Activated gamma-delta T cell treated with Interleukin-2 at 50 U/mL for 16 hours (primary cell): ENCODE data around the gene PRDM16.

Experiments used
- DNase-seq: peaks from one replicate; pipeline ENCODE4 v3.0.0-alpha.2; 2020

PRDM16 gene

DNA sequence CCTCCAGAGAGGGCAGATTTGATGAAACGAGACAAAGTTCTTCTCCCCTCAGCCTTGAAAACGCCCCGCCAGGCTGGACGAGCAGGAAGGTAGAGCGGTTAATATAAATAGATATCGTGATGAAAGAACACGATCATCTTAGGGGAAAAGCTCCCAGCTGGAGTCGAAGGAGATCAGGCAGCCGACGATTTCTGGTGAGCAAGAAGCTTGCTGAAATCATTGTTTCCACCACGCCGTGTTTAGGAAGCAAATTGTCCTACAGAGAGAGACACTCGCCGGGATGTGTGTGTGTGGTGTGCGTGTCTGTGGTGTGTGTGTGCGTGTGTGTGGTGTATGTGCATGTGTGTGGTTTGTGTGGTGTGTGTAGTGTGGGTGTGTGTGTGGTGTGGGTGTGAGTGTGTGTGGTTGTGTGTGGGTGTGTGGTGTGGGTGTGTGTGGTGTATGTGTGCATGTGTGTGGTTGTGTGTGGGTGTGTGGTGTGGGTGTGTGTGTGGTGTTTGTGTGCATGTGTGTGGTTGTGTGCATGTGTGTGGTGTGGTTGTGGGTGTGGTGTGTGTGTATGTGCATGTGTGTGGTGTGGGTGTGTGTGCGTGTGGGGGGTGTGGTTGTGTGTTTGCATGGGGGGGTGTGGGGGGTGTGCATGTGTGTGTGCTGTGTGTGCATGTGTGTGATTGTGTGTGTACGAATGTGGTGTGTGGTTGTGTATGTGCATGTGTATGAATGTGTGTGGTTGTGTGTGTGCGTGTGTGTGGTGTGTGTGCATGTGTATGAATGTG lies 340.6 kb downstream of the PRDM16 start:
- no peak for DNase-seq

- no peak for DNase-seq
Observed at GRCh38 chr1:3410142-3410925, 341.3 kb downstream of the PRDM16 start.

DNA sequence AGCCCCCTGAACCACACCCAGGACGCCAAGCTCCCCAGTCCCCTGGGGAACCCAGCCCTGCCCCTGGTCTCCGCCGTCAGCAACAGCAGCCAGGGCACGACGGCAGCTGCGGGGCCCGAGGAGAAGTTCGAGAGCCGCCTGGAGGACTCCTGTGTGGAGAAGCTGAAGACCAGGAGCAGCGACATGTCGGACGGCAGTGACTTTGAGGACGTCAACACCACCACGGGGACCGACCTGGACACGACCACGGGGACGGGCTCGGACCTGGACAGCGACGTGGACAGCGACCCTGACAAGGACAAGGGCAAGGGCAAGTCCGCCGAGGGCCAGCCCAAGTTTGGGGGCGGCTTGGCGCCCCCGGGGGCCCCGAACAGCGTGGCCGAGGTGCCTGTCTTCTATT lies 342.8 kb downstream of the PRDM16 start:
- no peak for DNase-seq

- no peak for DNase-seq
Observed at GRCh38 chr1:3412376-3412775, 343.4 kb downstream of the PRDM16 start.

- no peak for DNase-seq
Observed at GRCh38 chr1:3413975-3414710, 345.1 kb downstream of the PRDM16 start.

- no peak for DNase-seq
Observed at GRCh38 chr1:3415260-3416090, 346.5 kb downstream of the PRDM16 start.

DNA sequence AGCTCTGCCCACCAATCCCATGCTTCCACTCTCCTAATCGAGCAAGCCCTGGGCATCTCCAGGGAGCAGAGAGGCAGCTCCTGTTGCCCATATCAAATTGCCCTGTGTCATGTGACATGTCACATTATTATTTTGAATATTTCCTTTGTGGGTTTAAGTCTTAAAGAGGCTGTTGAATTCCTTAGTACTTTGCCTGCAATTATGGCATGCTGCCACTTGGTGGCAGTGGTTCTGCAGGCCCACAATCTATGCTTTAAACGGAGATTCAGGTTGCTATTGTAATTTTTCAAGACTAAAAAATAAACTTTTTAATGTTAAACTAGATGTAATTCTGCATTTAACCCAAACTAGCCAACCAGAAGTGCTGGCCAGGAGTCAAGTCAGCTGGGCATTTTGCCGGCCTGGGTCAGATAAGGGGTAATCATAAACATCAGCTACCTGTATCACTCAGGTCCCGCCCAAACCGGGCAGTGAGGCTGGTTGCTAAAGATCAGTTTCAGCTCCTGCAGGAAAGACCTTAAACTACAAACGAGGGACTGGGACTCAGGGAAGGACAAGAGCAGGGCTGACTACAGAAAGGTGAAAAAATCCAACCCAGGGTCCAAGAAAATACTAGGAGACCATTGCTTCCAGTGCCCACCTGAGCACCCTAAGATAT lies 348.2 kb downstream of the PRDM16 start:
- DNase-seq = no peak

- no peak for DNase-seq
Observed at GRCh38 chr1:3417934-3418333, 348.9 kb downstream of the PRDM16 start.

- DNase-seq = no peak
Observed at GRCh38 chr1:3418600-3418999, 349.6 kb downstream of the PRDM16 start.

GRCh38 chr1:3419415-3420204 lies 350.6 kb downstream of the PRDM16 start:
- no peak for DNase-seq

DNA sequence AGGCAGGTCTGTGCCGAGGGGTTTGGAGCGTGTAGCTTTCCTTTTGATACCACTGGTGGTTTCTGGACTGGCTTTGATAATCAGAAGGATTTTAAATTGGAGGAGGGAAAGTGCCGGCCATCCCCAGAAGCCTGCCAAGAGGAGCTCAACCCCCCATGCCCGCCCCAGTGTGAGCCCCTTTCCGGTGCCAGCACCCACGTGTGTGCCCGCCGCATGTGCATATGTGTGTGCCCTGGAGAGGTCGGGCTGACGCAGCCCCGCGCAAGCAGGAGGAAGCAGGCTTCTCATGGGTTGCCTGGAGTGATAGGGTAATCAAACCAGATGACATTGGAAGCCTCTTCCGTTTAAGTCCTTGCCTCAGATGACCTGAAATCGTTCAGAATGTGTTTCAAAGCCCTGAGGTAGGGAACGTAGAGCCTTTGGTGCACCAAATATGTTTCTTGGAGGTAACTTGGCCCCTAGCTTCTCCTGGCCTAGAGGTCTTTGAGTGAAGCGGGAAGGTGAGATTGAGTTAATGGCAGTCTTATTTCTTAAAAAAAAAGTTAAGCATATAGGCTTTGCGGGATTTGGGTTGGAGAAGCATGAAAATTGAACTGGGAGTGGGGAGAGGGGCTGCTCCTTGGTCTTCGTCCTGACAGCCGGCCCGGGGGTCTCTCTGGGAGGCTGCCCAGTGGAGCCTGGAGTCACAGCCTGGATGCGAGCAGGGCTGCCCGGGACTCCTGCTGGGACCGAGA lies 351.4 kb downstream of the PRDM16 start:
- no peak for DNase-seq

GRCh38 chr1:3422638-3423037 lies 353.6 kb downstream of the PRDM16 start:
- DNase-seq = no peak

DNA sequence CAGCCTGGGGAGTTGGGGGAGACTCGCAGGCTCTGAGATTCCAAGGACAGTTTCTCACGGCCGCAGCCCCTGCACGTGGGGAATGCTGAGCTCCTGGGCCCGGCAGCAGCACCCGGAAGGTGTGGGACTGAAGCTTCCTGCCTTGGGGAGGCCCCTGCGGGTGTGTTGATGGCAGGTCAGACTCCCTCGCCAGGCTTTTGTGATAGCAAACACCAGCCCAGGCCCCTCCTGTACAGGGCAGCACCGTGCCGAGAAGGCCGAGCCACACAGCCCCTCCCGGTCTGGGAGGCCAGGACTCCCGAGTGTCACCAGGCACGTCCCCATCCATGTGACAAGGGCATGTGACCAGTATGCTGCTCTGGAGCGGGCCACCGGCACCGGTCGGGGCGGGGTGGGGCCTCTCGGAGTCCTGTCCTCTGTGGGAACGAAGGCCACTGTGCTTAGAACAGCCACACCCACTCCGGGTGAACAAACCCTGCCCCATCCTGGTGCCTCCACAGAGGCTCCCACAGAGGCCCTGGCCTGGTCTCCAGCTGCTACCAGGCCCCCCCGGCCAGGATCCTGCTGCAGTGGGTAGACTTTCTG lies 354.3 kb downstream of the PRDM16 start:
- DNase-seq = no peak

DNA sequence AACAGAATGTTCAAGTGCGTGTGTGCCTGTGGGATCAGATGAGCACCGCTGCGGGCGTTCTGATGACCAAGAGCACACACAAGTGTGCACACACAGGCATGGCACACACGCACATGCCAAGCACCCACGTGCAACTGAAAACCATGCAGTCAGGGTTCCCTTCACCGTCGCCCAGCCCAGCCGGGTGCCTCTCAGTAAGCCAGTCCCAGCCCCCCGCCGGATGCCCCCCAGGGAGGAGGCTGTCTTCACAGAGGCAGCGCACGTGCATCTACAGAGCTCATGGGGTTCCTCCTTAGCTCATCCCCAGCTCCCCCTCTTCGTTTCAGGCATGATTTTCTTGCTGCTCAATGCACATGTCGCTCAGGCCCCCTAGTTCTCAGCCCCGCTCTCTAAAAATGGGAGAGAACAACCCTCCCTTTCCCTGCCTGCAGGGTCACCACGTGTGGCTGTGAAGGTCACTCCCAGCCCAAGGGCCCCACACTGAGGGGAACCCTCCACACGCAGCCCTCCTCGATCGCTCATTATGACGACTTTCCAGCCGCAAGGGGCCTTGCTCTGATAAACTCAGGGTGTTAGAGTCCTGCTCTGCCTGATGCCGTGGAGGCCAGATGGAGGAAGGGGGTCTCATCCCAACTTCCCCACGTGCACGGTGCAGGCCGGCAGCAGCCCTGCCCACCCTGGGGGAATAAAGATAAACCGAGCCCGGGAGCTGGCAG lies 355.1 kb downstream of the PRDM16 start:
- no peak for DNase-seq

DNA sequence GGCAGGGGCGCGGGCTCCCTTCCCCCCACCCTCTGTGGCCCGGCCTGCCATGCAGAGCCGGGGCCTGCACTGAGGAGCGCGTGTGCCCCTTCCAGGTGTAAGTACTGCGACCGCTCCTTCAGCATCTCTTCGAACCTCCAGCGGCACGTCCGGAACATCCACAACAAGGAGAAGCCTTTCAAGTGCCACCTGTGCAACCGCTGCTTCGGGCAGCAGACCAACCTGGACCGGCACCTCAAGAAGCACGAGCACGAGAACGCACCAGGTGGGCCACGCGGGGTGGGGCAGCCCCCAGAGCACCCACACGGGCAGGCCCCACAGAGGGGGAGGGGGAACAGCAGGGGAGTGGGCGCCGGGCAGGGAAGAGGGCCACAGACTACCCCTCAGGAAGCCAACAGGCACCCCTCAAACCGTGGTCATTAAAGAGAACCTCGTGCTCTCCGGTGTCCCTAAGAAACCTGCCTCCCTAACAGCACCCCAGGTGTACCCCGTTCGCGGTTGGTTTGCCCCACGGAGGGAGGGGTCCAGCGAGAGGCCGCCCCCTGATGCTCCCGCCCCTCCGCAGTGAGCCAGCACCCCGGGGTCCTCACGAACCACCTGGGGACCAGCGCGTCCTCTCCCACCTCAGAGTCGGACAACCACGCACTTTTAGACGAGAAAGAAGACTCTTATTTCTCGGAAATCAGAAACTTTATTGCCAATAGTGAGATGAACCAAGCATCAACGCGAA lies 356.6 kb downstream of the PRDM16 start:
- no peak for DNase-seq

DNA sequence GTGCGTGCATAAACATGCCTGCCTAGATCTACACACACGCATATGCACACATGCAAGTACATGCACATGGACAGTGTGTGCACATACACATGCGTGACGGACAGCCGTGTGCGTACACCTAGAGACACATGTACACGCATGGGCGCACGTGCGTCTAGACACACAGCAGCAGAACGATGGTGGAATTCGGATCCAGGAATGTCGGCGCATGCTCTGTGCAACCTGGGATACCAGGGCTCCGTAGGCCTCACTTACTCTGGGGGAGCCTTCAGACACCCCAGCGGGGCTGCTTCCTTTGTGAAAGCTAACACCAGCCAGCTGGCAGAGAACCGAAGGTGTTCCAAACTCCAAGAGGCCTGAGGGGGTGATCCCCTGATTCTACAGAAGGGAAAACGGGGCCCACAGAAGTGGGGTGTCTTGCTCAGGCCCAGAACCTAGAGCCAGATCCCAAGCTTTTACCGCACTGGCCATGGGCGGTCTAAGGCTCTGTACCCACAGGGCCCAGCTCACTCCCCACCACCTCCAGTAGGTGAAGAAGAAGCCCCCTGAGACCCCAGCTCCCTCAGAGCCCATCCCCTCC lies 358.0 kb downstream of the PRDM16 start:
- DNase-seq = no peak

- DNase-seq = no peak
Observed at GRCh38 chr1:3427711-3428704, 359.0 kb downstream of the PRDM16 start.
